Liver (tissue), 9 donors: Measurements from ENCODE around the gene CSNK1D. TPM values are rescaled to one million over a fixed set of nuclear protein-coding genes. Genes with fewer than 3 reads are reported as not detected.
"Not testable (repeated sequence)": the region's sequence is repeated elsewhere in the genome, so short reads cannot be mapped to it uniquely, and the experiment has no call there.

Experiments used
- DNase-seq: peaks from one replicate; pipeline ENCODE4 v3.0.0-alpha.2; 2017; ENCODE audit warnings: low spot score
- H3K27ac ChIP-seq, 2 donors: one replicate each; pipeline ENCODE4 v1.7.0; 2013; ENCODE audit warnings: inconsistent platforms in 2 of 2, low read length in 2 of 2, control low read depth in 1 of 2, low read depth in 1 of 2, mild to moderate bottlenecking in 1 of 2
- H3K27me3 ChIP-seq, 4 donors: one replicate each; pipeline versions ENCODE4 v1.6.1 to v1.7.0; 2013; ENCODE audit warnings: low read length in 3 of 4, inconsistent platforms in 1 of 4, mild to moderate bottlenecking in 1 of 4, moderate library complexity in 1 of 4; ENCODE audit not compliant: control insufficient read depth in 4 of 4, insufficient read depth in 4 of 4
- H3K36me3 ChIP-seq, 4 donors: one replicate each; pipeline versions ENCODE4 v1.6.1 to v1.7.0; 2013; ENCODE audit warnings: low read length in 3 of 4, mild to moderate bottlenecking in 3 of 4, low read depth in 1 of 4, moderate library complexity in 1 of 4; ENCODE audit not compliant: control insufficient read depth in 4 of 4, insufficient read depth in 3 of 4
- H3K4me1 ChIP-seq, 4 donors: one replicate each; pipeline versions ENCODE4 v1.6.1 to v1.7.0; 2013; ENCODE audit warnings: low read length in 3 of 4, mild to moderate bottlenecking in 3 of 4, moderate library complexity in 1 of 4; ENCODE audit not compliant: control insufficient read depth in 4 of 4, insufficient read depth in 4 of 4
- H3K4me3 ChIP-seq, 3 donors: one replicate each; pipeline versions ENCODE4 v1.6.1 to v1.7.0; 2013; ENCODE audit warnings: low read length in 3 of 3, control low read depth in 1 of 3, low read depth in 1 of 3, mild to moderate bottlenecking in 1 of 3
- H3K9ac ChIP-seq, 2 donors: one replicate each; pipeline ENCODE4 v1.7.0; 2013; ENCODE audit warnings: low read length in 2 of 2, mild to moderate bottlenecking in 2 of 2, moderate library complexity in 2 of 2, control low read depth in 1 of 2, low read depth in 1 of 2
- H3K9me3 ChIP-seq, 4 donors: one replicate each; pipeline versions ENCODE4 v1.6.1 to v1.7.0; 2013; ENCODE audit warnings: low read length in 3 of 4; ENCODE audit not compliant: control insufficient read depth in 4 of 4
- EGR1 ChIP-seq, 2 donors: IDR thresholded peaks; 2 replicates each; pipeline ENCODE4 v1.6.1; 2016 to 2018; ENCODE audit warnings: antibody characterized with exemption in 2 of 2, low read depth in 2 of 2
- FOXA1 ChIP-seq: IDR thresholded peaks from 2 replicates; pipeline ENCODE4 v1.6.1; 2016; ENCODE audit warnings: antibody characterized with exemption
- FOXA2 ChIP-seq: IDR thresholded peaks from 2 replicates; pipeline ENCODE4 v1.6.1; 2016; ENCODE audit warnings: antibody characterized with exemption
- GABPA ChIP-seq, 2 donors: IDR thresholded peaks in 1 of 2; conservative IDR thresholded peaks in 1 of 2; 2 replicates each; pipeline ENCODE4 v1.6.1; 2016; ENCODE audit warnings: antibody characterized with exemption in 2 of 2, mild to moderate bottlenecking in 1 of 2, moderate library complexity in 1 of 2
- HNF4G ChIP-seq: IDR thresholded peaks from 2 replicates; pipeline ENCODE4 v1.6.1; 2016; ENCODE audit warnings: antibody characterized with exemption
- JUND ChIP-seq, 2 donors: IDR thresholded peaks; 2 replicates each; pipeline ENCODE4 v1.6.1; 2016; ENCODE audit warnings: antibody characterized with exemption in 2 of 2
- RAD21 ChIP-seq, 2 donors: IDR thresholded peaks; 2 replicates each; pipeline ENCODE4 v1.6.1; 2016; ENCODE audit warnings: antibody characterized with exemption in 2 of 2, mild to moderate bottlenecking in 2 of 2
- RXRA ChIP-seq, 2 donors: IDR thresholded peaks; 2 replicates each; pipeline ENCODE4 v1.6.1; 2017 to 2018; ENCODE audit warnings: antibody characterized with exemption in 2 of 2, mild to moderate bottlenecking in 1 of 2
- YY1 ChIP-seq: IDR thresholded peaks from 2 replicates; pipeline ENCODE4 v1.6.1; 2016; ENCODE audit warnings: antibody characterized with exemption, mild to moderate bottlenecking
- WGBS: extraction: QIAGEN DNeasy Blood & Tissue Kit; methylation state at CpG from one replicate; pipeline ENCODE4 v1.1.7; 2013; 5-methylcytosine and 5-hydroxymethylcytosine counted together
- polyA plus RNA-seq, 2 donors: library from polyadenylated mRNA; stranded (reverse) in 1 of 2; unstranded in 1 of 2; fragments of 200-250 nt in 1 of 2; fragments of >200 nt in 1 of 2; fragmentation: Nextera tagmentation in 1 of 2; extraction: Ambion mirVana in 1 of 2; gene quantifications; one replicate each; pipeline versions ENCODE4 v1.2.1 to v1.2.3, GENCODE V29; 2013 to 2015
- total RNA-seq, 2 donors: library from RNA; depleted of rRNA; stranded (reverse); fragments of >200 nt; gene quantifications; one replicate each; pipeline ENCODE4 v1.2.3, GENCODE V29; 2014
- TF ChIP-seq, protein P1 (sequence below): fragments of 150-350 bp; IDR thresholded peaks from 2 replicates; pipeline ENCODE4 v1.5.1; 2017; ENCODE audit warnings: improper control_type of control experiment, low read depth, low read length; ENCODE audit not compliant: missing input control
- TF ChIP-seq, protein P2 (sequence below): IDR thresholded peaks from 2 replicates; pipeline ENCODE4 v1.6.1; 2016; ENCODE audit warnings: antibody characterized with exemption
- TF ChIP-seq, protein P3 (sequence below): IDR thresholded peaks from 2 replicates; pipeline ENCODE4 v1.6.1; 2016; ENCODE audit warnings: antibody characterized with exemption, mild to moderate bottlenecking
- TF ChIP-seq, protein P4 (sequence below): IDR thresholded peaks from 2 replicates; pipeline ENCODE4 v1.6.1; 2016; ENCODE audit warnings: antibody characterized with exemption
- donor health status: healthy.
- donor health status: healthy.
- donor health status: healthy.
- donor health status: healthy.
- donor health status: healthy.

Gene CSNK1D
- total and polyA plus RNA-seq, 4 donors: 22.0 to 49.0 (median 34.2) TPM

DNA sequence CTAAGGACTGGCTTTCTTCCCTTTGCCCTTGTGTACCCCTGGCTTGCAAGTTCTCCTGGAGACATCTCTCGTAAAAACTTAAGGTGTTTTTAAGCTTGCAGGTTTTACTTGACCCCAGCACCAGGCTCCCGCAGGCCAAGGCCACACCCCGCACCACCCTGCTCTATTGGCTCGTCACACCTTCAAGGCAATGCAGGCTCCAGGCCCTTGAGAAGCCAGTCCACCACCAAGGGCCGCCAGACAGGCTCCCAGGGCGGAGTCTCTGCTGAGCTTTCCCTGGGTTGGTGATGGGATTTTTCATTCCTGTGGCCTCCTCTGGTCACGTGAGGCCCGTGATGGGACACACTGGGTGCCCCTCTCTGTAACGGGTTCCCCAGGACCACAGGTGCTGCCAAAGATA is 9.9 kb downstream of the CSNK1D start (continued):
- TF ChIP-seq, protein P1, sequence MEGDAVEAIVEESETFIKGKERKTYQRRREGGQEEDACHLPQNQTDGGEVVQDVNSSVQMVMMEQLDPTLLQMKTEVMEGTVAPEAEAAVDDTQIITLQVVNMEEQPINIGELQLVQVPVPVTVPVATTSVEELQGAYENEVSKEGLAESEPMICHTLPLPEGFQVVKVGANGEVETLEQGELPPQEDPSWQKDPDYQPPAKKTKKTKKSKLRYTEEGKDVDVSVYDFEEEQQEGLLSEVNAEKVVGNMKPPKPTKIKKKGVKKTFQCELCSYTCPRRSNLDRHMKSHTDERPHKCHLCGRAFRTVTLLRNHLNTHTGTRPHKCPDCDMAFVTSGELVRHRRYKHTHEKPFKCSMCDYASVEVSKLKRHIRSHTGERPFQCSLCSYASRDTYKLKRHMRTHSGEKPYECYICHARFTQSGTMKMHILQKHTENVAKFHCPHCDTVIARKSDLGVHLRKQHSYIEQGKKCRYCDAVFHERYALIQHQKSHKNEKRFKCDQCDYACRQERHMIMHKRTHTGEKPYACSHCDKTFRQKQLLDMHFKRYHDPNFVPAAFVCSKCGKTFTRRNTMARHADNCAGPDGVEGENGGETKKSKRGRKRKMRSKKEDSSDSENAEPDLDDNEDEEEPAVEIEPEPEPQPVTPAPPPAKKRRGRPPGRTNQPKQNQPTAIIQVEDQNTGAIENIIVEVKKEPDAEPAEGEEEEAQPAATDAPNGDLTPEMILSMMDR: no peak
- TF ChIP-seq, protein P2, sequence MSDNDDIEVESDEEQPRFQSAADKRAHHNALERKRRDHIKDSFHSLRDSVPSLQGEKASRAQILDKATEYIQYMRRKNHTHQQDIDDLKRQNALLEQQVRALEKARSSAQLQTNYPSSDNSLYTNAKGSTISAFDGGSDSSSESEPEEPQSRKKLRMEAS: no peak
- TF ChIP-seq JUND (IDR thresholded peaks at IDR 0.05): no peak

DNA sequence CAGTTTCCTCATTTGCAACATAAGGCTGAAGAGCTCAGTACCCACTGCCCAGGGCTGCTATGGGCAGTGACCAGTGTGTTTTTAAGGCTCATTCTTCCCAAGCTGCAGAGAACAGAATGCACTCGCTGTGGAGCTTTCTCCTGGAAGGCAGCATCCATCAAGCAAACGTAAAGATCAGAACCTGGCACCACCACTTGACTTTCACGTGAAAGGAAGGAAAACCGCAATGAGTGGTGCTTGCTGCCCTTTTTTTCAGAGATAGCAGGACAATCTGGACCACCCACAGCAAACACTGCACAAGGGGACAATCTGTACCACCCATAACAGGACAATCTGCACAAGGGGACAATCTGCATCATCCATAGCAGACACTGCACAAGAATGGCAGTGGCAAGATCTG is 11.2 kb downstream of the CSNK1D start:
- WGBS: 85% methylated on average over 4 of the region's 4 CpGs
- Histone ChIP-seq H3K9ac (no peak overlapping the region), H3K4me3 (no peak overlapping the region), H3K27ac (no peak overlapping the region), H3K4me1 (peaks cover 4 to 13% (median 8%) of the 10 kb centered on the region in 4 donors), H3K27me3 (no peaks in the 10 kb centered on the region), H3K36me3 (peaks cover 9 to 62% (median 47%) of the 10 kb centered on the region in 4 donors), H3K9me3 (no peaks in the 10 kb centered on the region)
- DNase-seq: no peak
- no peak for TF ChIP-seq YY1
- TF ChIP-seq RXRA (IDR thresholded peaks at IDR 0.05): no peak
- TF ChIP-seq RAD21 (IDR thresholded peaks at IDR 0.05): no peak
- TF ChIP-seq, protein P3, sequence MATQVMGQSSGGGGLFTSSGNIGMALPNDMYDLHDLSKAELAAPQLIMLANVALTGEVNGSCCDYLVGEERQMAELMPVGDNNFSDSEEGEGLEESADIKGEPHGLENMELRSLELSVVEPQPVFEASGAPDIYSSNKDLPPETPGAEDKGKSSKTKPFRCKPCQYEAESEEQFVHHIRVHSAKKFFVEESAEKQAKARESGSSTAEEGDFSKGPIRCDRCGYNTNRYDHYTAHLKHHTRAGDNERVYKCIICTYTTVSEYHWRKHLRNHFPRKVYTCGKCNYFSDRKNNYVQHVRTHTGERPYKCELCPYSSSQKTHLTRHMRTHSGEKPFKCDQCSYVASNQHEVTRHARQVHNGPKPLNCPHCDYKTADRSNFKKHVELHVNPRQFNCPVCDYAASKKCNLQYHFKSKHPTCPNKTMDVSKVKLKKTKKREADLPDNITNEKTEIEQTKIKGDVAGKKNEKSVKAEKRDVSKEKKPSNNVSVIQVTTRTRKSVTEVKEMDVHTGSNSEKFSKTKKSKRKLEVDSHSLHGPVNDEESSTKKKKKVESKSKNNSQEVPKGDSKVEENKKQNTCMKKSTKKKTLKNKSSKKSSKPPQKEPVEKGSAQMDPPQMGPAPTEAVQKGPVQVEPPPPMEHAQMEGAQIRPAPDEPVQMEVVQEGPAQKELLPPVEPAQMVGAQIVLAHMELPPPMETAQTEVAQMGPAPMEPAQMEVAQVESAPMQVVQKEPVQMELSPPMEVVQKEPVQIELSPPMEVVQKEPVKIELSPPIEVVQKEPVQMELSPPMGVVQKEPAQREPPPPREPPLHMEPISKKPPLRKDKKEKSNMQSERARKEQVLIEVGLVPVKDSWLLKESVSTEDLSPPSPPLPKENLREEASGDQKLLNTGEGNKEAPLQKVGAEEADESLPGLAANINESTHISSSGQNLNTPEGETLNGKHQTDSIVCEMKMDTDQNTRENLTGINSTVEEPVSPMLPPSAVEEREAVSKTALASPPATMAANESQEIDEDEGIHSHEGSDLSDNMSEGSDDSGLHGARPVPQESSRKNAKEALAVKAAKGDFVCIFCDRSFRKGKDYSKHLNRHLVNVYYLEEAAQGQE: no peak

DNA sequence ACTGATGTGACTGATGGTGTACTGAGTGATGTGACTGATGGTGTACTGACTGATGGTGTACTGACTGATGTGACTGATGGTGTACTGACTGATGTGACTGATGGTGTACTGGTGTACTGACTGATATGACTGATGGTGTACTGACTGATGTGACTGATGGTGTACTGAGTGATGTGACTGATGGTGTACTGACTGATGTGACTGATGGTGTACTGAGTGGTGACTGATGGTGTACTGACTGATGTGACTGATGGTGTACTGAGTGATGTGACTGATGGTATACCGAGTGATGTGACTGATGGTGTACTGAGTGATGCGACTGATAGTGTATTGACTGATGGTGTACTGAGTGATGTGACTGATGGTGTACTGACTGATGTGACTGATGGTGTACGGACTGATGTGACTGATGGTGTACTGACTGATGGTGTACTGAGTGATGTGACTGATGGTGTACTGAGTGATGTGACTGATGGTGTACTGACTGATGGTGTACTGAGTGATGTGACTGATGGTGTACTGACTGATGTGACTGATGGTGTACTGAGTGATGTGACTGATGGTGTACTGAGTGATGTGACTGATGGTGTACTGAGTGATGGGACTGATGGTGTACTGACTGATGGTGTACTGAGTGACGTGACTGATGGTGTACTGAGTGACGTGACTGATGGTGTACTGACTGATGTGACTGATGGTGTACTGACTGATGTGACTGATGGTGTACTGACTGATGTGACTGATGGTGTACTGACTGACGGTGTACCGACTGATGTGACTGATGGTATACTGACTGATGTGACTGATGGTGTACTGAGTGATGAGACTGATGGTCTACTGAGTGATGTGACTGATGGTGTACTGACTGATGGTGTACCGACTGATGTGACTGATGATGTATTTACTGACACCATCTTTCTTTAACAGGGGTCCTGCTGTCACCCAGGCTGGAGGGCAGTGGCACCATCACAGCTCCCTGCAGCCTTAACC is 13.2 kb downstream of the CSNK1D start:
- not testable (repeated sequence) for DNase-seq, H3K4me3 ChIP-seq, H3K9me3 ChIP-seq, H3K4me1 ChIP-seq, H3K27ac ChIP-seq, H3K27me3 ChIP-seq, H3K9ac ChIP-seq
- H3K36me3 ChIP-seq: peaks cover 9 to 66% (median 49%) of the 10 kb centered on the region in 4 donors
- WGBS: 94% methylated on average over 8 of the region's 8 CpGs

DNA sequence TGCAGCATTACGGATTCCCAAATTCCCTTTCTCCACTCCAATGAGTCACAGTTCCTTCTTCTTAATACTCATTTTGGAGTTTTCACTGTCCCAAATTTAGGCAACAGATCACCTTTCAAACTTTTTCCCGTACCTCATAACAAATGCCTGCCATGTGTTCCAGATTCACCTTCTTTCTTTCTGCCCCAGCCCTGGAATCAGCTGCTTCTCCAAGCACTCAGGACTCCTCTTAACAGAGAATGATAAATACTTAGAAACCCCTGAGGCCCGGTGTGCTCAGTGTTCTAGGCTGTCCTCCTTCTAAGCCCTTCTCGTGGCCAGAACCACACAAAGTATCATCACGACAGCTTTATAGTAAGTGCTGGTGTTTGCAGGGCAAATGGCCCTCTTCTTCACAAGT is 14.9 kb downstream of the CSNK1D start:
- TF ChIP-seq EGR1 (IDR thresholded peaks at IDR 0.05; ENCODE audit: low read depth in 2 of 2) (no peak), FOXA2 (no peak), YY1 (no peak), GABPA (IDR thresholded peaks at IDR 0.05 in 1 of 2, conservative IDR thresholded peaks at IDR 0.05 in 1 of 2) (no peak), FOXA1 (no peak), HNF4G (no peak)
- TF ChIP-seq, protein P1: no peak
- TF ChIP-seq, protein P4, sequence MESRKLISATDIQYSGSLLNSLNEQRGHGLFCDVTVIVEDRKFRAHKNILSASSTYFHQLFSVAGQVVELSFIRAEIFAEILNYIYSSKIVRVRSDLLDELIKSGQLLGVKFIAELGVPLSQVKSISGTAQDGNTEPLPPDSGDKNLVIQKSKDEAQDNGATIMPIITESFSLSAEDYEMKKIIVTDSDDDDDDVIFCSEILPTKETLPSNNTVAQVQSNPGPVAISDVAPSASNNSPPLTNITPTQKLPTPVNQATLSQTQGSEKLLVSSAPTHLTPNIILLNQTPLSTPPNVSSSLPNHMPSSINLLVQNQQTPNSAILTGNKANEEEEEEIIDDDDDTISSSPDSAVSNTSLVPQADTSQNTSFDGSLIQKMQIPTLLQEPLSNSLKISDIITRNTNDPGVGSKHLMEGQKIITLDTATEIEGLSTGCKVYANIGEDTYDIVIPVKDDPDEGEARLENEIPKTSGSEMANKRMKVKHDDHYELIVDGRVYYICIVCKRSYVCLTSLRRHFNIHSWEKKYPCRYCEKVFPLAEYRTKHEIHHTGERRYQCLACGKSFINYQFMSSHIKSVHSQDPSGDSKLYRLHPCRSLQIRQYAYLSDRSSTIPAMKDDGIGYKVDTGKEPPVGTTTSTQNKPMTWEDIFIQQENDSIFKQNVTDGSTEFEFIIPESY: no peak
- no peaks in the 10 kb centered on the region for H3K4me1 ChIP-seq

More for the DNA sequence above, 14.9 kb downstream of the CSNK1D start:
- WGBS: 89% methylated on average over 5 of the region's 5 CpGs
- Histone ChIP-seq H3K9me3 (no peaks in the 10 kb centered on the region), H3K4me3 (no peak overlapping the region), H3K36me3 (peaks cover 13 to 59% (median 42%) of the 10 kb centered on the region in 4 donors), H3K27me3 (no peaks in the 10 kb centered on the region), H3K9ac (no peak overlapping the region), H3K27ac (no peak overlapping the region)
- DNase-seq: no peak
